ENCODE data around the gene ZG16.
A peak's percentile ranks its signal among the peaks of the same experiment; 100 is the strongest.
"Not testable (repeated sequence)": the region's sequence is repeated elsewhere in the genome, so short reads cannot be mapped to it uniquely, and the experiment has no call there.

The ZG16 gene

GRCh38 chr16:29775742-29776408 is 2.2 kb upstream of the ZG16 start:
- Histone ChIP-seq H3K9me3 (ENCODE audit: insufficient read depth, low read length) (no peaks in the 10 kb centered on the region), H3K4me1 (ENCODE audit: insufficient read depth, insufficient read length) (peaks cover 3% of the 10 kb centered on the region), H3K27me3 (ENCODE audit: insufficient read depth, insufficient read length) (peaks cover 5% of the 10 kb centered on the region), H3K4me3 (ENCODE audit: insufficient read length, low read depth) (no peak overlapping the region), H3K9ac (ENCODE audit: insufficient read length, low read depth) (no peak overlapping the region), H3K36me3 (ENCODE audit: insufficient read depth, insufficient read length, low read length) (no peaks in the 10 kb centered on the region)
- TF ChIP-seq SUZ12 (IDR thresholded peaks at IDR 0.05; ENCODE audit: extremely low read depth, insufficient read depth, insufficient read length): no peak
- no peak for TF ChIP-seq ZNF274 (IDR thresholded peaks at IDR 0.05; ENCODE audit: low read depth, low read length)
- TF ChIP-seq YY1 (IDR thresholded peaks at IDR 0.05; ENCODE audit: insufficient read depth, insufficient read length): no peak
- no peak for DNase-seq (ENCODE audit: low read depth, low spot score)

- no peak for DNase-seq (ENCODE audit: low read depth, low spot score)
- no peak for TF ChIP-seq YY1 (IDR thresholded peaks at IDR 0.05; ENCODE audit: insufficient read depth, insufficient read length)
- no peak for TF ChIP-seq ZNF274 (IDR thresholded peaks at IDR 0.05; ENCODE audit: low read depth, low read length)
- TF ChIP-seq SUZ12 (IDR thresholded peaks at IDR 0.05; ENCODE audit: extremely low read depth, insufficient read depth, insufficient read length): no peak
- peaks cover 10% of the 10 kb centered on the region for H3K27me3 ChIP-seq (ENCODE audit: insufficient read depth, insufficient read length)
- no peaks in the 10 kb centered on the region for H3K9me3 ChIP-seq (ENCODE audit: insufficient read depth, low read length)
- peaks cover 7% of the 10 kb centered on the region for H3K4me1 ChIP-seq (ENCODE audit: insufficient read depth, insufficient read length)
- H3K36me3 ChIP-seq (ENCODE audit: insufficient read depth, insufficient read length, low read length): no peaks in the 10 kb centered on the region
- no peak overlapping the region for H3K9ac ChIP-seq (ENCODE audit: insufficient read length, low read depth)
- no peak overlapping the region for H3K4me3 ChIP-seq (ENCODE audit: insufficient read length, low read depth)
These were observed 1.4 kb downstream of the ZG16 start for GRCh38 chr16:29779474-29779873.

- DNase-seq (ENCODE audit: low read depth, low spot score); H3K9ac ChIP-seq (ENCODE audit: insufficient read length, low read depth); H3K9me3 ChIP-seq (ENCODE audit: insufficient read depth, low read length); H3K4me1 ChIP-seq (ENCODE audit: insufficient read depth, insufficient read length); H3K4me3 ChIP-seq (ENCODE audit: insufficient read length, low read depth); H3K36me3 ChIP-seq (ENCODE audit: insufficient read depth, insufficient read length, low read length): not testable (repeated sequence)
- H3K27me3 ChIP-seq (ENCODE audit: insufficient read depth, insufficient read length): peaks cover 13% of the 10 kb centered on the region
These were observed 5.3 kb downstream of the ZG16 start for GRCh38 chr16:29783094-29783953.

GRCh38 chr16:29784157-29784556 is 6.1 kb downstream of the ZG16 start:
- H3K27me3 ChIP-seq (ENCODE audit: insufficient read depth, insufficient read length): peaks cover 10% of the 10 kb centered on the region
- H3K4me3 ChIP-seq (ENCODE audit: insufficient read length, low read depth): no peak overlapping the region
- no peaks in the 10 kb centered on the region for H3K9me3 ChIP-seq (ENCODE audit: insufficient read depth, low read length)
- TF ChIP-seq YY1 (IDR thresholded peaks at IDR 0.05; ENCODE audit: insufficient read depth, insufficient read length): no peak
- TF ChIP-seq SUZ12 (IDR thresholded peaks at IDR 0.05; ENCODE audit: extremely low read depth, insufficient read depth, insufficient read length): no peak
- TF ChIP-seq ZNF274 (IDR thresholded peaks at IDR 0.05; ENCODE audit: low read depth, low read length): no peak
- peaks cover 8% of the 10 kb centered on the region for H3K4me1 ChIP-seq (ENCODE audit: insufficient read depth, insufficient read length)
- DNase-seq (ENCODE audit: low read depth, low spot score): no peak
- H3K9ac ChIP-seq (ENCODE audit: insufficient read length, low read depth): no peak overlapping the region
- no peaks in the 10 kb centered on the region for H3K36me3 ChIP-seq (ENCODE audit: insufficient read depth, insufficient read length, low read length)

- DNase-seq (ENCODE audit: low read depth, low spot score): peak; percentile 74
- TF ChIP-seq ZNF274 (IDR thresholded peaks at IDR 0.05; ENCODE audit: low read depth, low read length) (no peak), YY1 (IDR thresholded peaks at IDR 0.05; ENCODE audit: insufficient read depth, insufficient read length) (peak; percentile 34)
- peak overlapping the region; percentile 51 for H3K9ac ChIP-seq (ENCODE audit: insufficient read length, low read depth)
- no peak overlapping the region for H3K4me3 ChIP-seq (ENCODE audit: insufficient read length, low read depth)
- H3K27me3 ChIP-seq (ENCODE audit: insufficient read depth, insufficient read length): peaks cover 10% of the 10 kb centered on the region
- no peaks in the 10 kb centered on the region for H3K36me3 ChIP-seq (ENCODE audit: insufficient read depth, insufficient read length, low read length)
- peaks cover 6% of the 10 kb centered on the region for H3K4me1 ChIP-seq (ENCODE audit: insufficient read depth, insufficient read length)
- no peaks in the 10 kb centered on the region for H3K9me3 ChIP-seq (ENCODE audit: insufficient read depth, low read length)
These were observed 6.9 kb downstream of the ZG16 start for GRCh38 chr16:29784901-29785500.

GRCh38 chr16:29787155-29787554 is 9.1 kb downstream of the ZG16 start:
- not testable (repeated sequence) for H3K9ac ChIP-seq (ENCODE audit: insufficient read length, low read depth); DNase-seq (ENCODE audit: low read depth, low spot score); H3K36me3 ChIP-seq (ENCODE audit: insufficient read depth, insufficient read length, low read length); H3K9me3 ChIP-seq (ENCODE audit: insufficient read depth, low read length); H3K4me3 ChIP-seq (ENCODE audit: insufficient read length, low read depth); H3K4me1 ChIP-seq (ENCODE audit: insufficient read depth, insufficient read length); H3K27me3 ChIP-seq (ENCODE audit: insufficient read depth, insufficient read length)

GRCh38 chr16:29789775-29790182 is 11.7 kb downstream of the ZG16 start:
- DNase-seq (ENCODE audit: low read depth, low spot score): no peak
- TF ChIP-seq ZNF274 (IDR thresholded peaks at IDR 0.05; ENCODE audit: low read depth, low read length) (no peak), YY1 (IDR thresholded peaks at IDR 0.05; ENCODE audit: insufficient read depth, insufficient read length) (no peak), SUZ12 (IDR thresholded peaks at IDR 0.05; ENCODE audit: extremely low read depth, insufficient read depth, insufficient read length) (no peak)

More at GRCh38 chr16:29789775-29790182, 11.7 kb downstream of the ZG16 start:
- Histone ChIP-seq H3K4me3 (ENCODE audit: insufficient read length, low read depth) (peak overlapping the region; percentile 97), H3K4me1 (ENCODE audit: insufficient read depth, insufficient read length) (peaks cover 3% of the 10 kb centered on the region), H3K27me3 (ENCODE audit: insufficient read depth, insufficient read length) (peaks cover 3% of the 10 kb centered on the region), H3K36me3 (ENCODE audit: insufficient read depth, insufficient read length, low read length) (peaks cover 28% of the 10 kb centered on the region), H3K9me3 (ENCODE audit: insufficient read depth, low read length) (no peaks in the 10 kb centered on the region), H3K9ac (ENCODE audit: insufficient read length, low read depth) (peak overlapping the region; percentile 98)

All from NT2/D1 (cell line).